Large intestine (tissue), 3 donors: ENCODE results near the gene PTOV1. TPM values are rescaled to one million over a fixed set of nuclear protein-coding genes. Genes with fewer than 3 reads are reported as not detected.
"Not testable (repeated sequence)": the region's sequence is repeated elsewhere in the genome, so short reads cannot be mapped to it uniquely, and the experiment has no call there.

Source experiments
- DNase-seq, 2 donors: peaks; one replicate each; pipeline versions ENCODE4 v3.0.0 to v3.0.0-alpha.2; 2013
- H3K27ac ChIP-seq: one replicate; pipeline ENCODE4 v1.5.1; 2013; ENCODE audit warnings: low read length
- H3K27me3 ChIP-seq: 2 replicates; pipeline ENCODE4 v1.6.1; 2013; ENCODE audit warnings: low read length; ENCODE audit not compliant: control insufficient read depth, insufficient read depth
- H3K36me3 ChIP-seq: 2 replicates; pipeline ENCODE4 v1.6.1; 2013; ENCODE audit warnings: low read length; ENCODE audit not compliant: control insufficient read depth, insufficient read depth
- H3K4me1 ChIP-seq: one replicate; pipeline ENCODE4 v1.6.1; 2013; ENCODE audit warnings: low read length; ENCODE audit not compliant: control insufficient read depth, insufficient read depth
- H3K4me3 ChIP-seq: one replicate; pipeline ENCODE4 v1.5.1; 2013; ENCODE audit warnings: low read length
- H3K9me3 ChIP-seq: one replicate; pipeline ENCODE4 v1.6.1; 2013; ENCODE audit warnings: mild to moderate bottlenecking, low read depth, low read length, moderate library complexity; ENCODE audit not compliant: control insufficient read depth
- WGBS: methylation state at CpG from one replicate; pipeline ENCODE4 v1.1.5; 2013; ENCODE audit warnings: low lambda C conversion rate; ENCODE audit not compliant: insufficient coverage; 5-methylcytosine and 5-hydroxymethylcytosine counted together
- polyA plus RNA-seq: library from polyadenylated mRNA; unstranded; fragments of 120-200 nt; gene quantifications from one replicate; pipeline ENCODE4 v1.2.1, GENCODE V29; 2013

Gene PTOV1
- polyA plus RNA-seq, 1 donor: 153 TPM

- Histone ChIP-seq H3K4me3 (no peak overlapping the region), H3K36me3 (peaks cover 5% of the 10 kb centered on the region), H3K4me1 (peaks cover 29% of the 10 kb centered on the region), H3K9me3 (peaks cover 4% of the 10 kb centered on the region), H3K27me3 (no peaks in the 10 kb centered on the region), H3K27ac (peak overlapping the region; percentile 71)
- DNase-seq: no peak
- WGBS: no CpG with 5 or more reads among the region's 14 CpGs
These were observed 34.4 kb upstream of the PTOV1 start for GRCh38 chr19:49816590-49816989.

- Histone ChIP-seq H3K27me3 (no peaks in the 10 kb centered on the region), H3K4me1 (peaks cover 24% of the 10 kb centered on the region), H3K27ac (peak within 1 kb of the TSS; percentile 71), H3K4me3 (peak within 1 kb of the TSS; percentile 89), H3K36me3 (peaks cover 11% of the 10 kb centered on the region), H3K9me3 (peaks cover 4% of the 10 kb centered on the region)
- peak; percentile 87 to 93 for DNase-seq
- no CpG with 5 or more reads among the region's 57 CpGs for WGBS
These were observed 32.9 kb upstream of the PTOV1 start, which contains the start of gene MED25 for GRCh38 chr19:49817964-49818648. MED25 (plus strand) TSS chr19:49818289; CDS start chr19:49818342, 53 bp downstream.

DNA sequence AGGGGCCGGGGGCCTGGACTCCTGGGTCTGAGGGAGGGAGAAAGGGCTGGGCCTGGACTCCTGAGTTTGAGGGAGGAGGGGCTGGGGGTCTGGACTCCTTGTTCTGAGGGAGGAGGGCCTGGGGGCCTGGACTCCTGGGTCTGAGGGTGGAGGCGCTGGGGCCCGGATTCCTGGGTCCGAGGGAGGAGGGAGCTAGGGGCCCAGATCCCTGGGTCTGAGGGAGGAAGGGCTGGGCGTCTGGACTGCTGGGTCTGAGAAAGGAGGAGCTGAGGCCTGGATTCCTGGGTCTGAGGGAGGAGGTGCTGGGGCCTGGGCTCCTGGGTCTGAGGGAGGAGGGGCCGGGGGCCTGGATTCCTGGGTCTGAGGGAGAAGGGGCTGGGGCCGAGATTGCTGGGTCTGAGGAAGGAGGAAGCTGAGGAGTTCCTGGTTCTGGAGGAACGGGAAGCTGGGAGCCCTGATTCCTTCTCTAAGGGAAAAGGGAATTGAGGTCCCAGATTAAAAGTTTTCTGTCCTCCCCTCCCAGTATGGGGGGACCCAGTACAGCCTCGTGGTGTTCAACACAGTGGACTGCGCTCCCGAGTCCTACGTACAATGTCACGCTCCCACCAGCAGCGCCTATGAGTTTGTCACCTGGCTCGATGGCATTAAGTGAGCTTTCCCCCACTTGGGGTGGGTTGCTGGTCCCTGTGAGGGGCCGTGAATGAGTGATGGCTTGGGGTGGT, 32.1 kb upstream of the PTOV1 start:
- WGBS: no CpG with 5 or more reads among the region's 16 CpGs
- Histone ChIP-seq H3K36me3 (peaks cover 18% of the 10 kb centered on the region), H3K27ac (peak overlapping the region; percentile 71), H3K9me3 (peaks cover 4% of the 10 kb centered on the region), H3K4me1 (peaks cover 24% of the 10 kb centered on the region), H3K27me3 (no peaks in the 10 kb centered on the region), H3K4me3 (peak overlapping the region; percentile 89)
- peak; percentile 34 to 63 for DNase-seq

DNA sequence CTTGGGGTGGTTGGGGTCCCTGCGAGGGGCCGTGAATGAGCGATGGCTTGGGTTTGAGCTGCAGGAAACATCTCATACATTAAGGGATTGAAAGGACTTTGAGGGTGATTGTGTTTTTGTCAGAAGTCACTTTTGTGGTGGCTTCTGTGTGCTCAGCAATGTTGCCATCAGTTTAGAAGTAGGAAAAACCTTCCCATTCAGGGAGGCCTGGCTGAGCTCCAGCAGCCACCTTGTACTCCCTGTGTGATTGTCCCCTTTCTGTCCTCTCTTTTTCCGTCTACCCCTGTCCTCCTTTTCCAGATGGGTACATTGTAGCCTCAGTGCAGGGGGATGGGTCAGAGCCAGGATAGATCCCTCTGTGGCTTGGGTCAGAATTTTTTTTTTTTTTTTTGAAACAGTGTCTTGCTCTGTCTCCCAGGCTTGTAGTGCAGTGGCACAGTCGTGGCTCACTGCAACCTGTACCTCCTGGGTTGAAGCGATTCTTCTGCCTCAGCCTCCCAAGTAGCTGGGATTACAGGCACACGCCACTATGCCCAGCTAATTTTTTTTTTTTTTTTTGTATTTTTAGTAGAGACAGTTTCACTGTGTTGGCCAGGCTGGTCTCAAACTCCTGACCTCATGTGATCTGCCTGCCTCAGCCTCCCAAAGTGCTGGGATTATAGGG, 31.4 kb upstream of the PTOV1 start:
- not testable (repeated sequence) for H3K27me3 ChIP-seq, DNase-seq, H3K9me3 ChIP-seq
- Histone ChIP-seq H3K4me3 (peak overlapping the region; percentile 89), H3K4me1 (peaks cover 24% of the 10 kb centered on the region), H3K27ac (peak overlapping the region; percentile 71), H3K36me3 (peaks cover 22% of the 10 kb centered on the region)
- 80% methylated on average over 1 of the region's 7 CpGs for WGBS

DNA sequence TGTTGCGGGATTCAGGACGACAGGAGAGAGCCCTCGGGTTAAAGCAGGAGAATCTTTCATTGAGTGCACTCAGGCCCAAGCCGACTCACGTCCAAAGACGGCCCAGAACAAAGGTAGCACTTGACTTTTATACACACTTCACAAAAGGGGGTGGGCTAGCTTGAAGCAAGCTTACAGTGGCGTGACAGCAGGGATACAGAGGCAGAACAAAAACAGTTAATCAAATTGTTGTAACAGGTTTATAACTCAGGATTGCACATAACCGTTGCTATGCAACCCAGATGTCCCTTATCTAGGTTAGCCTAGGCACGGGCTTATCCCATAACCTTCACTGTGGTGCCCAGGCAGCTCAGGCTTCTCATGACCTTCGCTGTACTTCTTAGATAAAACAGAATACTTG, 30.8 kb upstream of the PTOV1 start:
- no CpG with 5 or more reads among the region's 10 CpGs for WGBS
- Histone ChIP-seq H3K27ac (peak overlapping the region; percentile 69), H3K27me3 (no peaks in the 10 kb centered on the region), H3K4me1 (peaks cover 24% of the 10 kb centered on the region), H3K36me3 (peaks cover 24% of the 10 kb centered on the region), H3K9me3 (peaks cover 4% of the 10 kb centered on the region), H3K4me3 (no peak overlapping the region)
- peak; percentile 79 to 81 for DNase-seq

GRCh38 chr19:49823472-49823871, 27.5 kb upstream of the PTOV1 start:
- Histone ChIP-seq H3K9me3 (peaks cover 3% of the 10 kb centered on the region), H3K4me3 (no peak overlapping the region), H3K4me1 (peaks cover 22% of the 10 kb centered on the region), H3K27ac (no peak overlapping the region), H3K27me3 (no peaks in the 10 kb centered on the region), H3K36me3 (peaks cover 40% of the 10 kb centered on the region)
- WGBS: no CpG with 5 or more reads among the region's 12 CpGs
- no peak for DNase-seq

- Histone ChIP-seq H3K27ac (no peak overlapping the region), H3K27me3 (no peaks in the 10 kb centered on the region), H3K4me3 (no peak overlapping the region), H3K36me3 (peaks cover 50% of the 10 kb centered on the region), H3K4me1 (peaks cover 13% of the 10 kb centered on the region), H3K9me3 (no peaks in the 10 kb centered on the region)
- WGBS: no CpG with 5 or more reads among the region's 6 CpGs
- no peak for DNase-seq
These were observed 26.3 kb upstream of the PTOV1 start for GRCh38 chr19:49824662-49825061.

DNA sequence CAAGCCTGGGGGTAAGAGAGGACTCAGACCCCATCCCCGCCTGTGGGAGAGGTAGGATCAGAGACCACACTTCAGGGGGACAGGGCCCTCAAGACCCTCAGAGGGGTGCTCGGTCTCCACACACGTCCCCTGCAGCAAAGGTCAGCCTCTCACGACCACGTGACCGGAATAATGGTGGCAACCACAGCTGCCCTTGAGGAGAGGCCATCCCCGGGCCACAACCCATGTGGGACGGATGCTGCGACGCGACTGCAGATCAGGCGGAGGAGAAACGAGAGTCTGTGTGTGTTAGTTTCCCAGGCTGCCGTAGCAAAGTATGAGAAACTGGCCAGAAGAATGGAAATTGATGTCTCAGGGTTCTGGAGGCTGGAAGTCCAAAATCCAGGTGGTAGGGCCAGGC, 23.9 kb upstream of the PTOV1 start:
- H3K27ac ChIP-seq: no peak overlapping the region
- WGBS: no CpG with 5 or more reads among the region's 14 CpGs
- H3K36me3 ChIP-seq: peaks cover 69% of the 10 kb centered on the region
- no peaks in the 10 kb centered on the region for H3K27me3 ChIP-seq
- H3K4me1 ChIP-seq: no peaks in the 10 kb centered on the region
- no peaks in the 10 kb centered on the region for H3K9me3 ChIP-seq
- DNase-seq: no peak
- H3K4me3 ChIP-seq: no peak overlapping the region

GRCh38 chr19:49829200-49829599, 21.8 kb upstream of the PTOV1 start:
- Histone ChIP-seq H3K9me3 (no peaks in the 10 kb centered on the region), H3K4me3 (no peak overlapping the region), H3K27me3 (no peaks in the 10 kb centered on the region), H3K27ac (no peak overlapping the region), H3K36me3 (peaks cover 74% of the 10 kb centered on the region), H3K4me1 (no peaks in the 10 kb centered on the region)
- no peak for DNase-seq
- no CpG with 5 or more reads among the region's 8 CpGs for WGBS

DNA sequence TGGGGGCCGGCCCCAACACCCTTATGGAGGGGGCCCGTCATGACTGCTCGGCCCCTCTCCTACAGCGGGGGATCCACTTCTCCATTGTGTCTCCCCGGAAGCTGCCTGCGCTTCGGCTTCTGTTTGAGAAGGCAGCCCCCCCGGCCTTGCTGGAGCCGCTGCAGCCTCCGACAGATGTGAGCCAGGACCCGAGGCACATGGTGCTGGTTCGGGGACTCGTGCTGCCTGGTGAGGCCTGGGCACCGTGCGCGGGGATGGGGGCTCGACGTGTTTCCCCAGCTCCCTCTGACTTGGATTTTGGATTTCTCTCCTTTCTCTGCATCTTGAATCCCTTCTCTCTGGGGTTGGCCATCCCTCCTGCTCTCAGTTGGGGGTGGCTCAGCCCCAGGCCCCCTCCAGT, 21.2 kb upstream of the PTOV1 start:
- Histone ChIP-seq H3K4me3 (no peak overlapping the region), H3K36me3 (peaks cover 79% of the 10 kb centered on the region), H3K27me3 (no peaks in the 10 kb centered on the region), H3K9me3 (no peaks in the 10 kb centered on the region), H3K4me1 (no peaks in the 10 kb centered on the region), H3K27ac (no peak overlapping the region)
- no peak for DNase-seq
- no CpG with 5 or more reads among the region's 18 CpGs for WGBS
